Esophagus squamous epithelium (tissue), 4 donors: Measurements from ENCODE around the gene PDZRN3.

ENCODE experiments used
- CTCF ChIP-seq, 6 experiments: fragments of 450-650 bp in 4 of 6; fragments of 200-600 bp in 2 of 6; sonication (generic) in 2 of 6; IDR thresholded peaks; one replicate each; pipeline ENCODE4 v1.5.1; 2016 to 2019; ENCODE audit warnings: antibody characterized with exemption in 6 of 6, mild to moderate bottlenecking in 4 of 6, moderate library complexity in 4 of 6
- POLR2A ChIP-seq, 4 donors: fragments of 450-650 bp; IDR thresholded peaks; one replicate each; pipeline ENCODE4 v1.6.1; 2017; ENCODE audit warnings: antibody characterized with exemption in 4 of 4, mild to moderate bottlenecking in 4 of 4, moderate library complexity in 3 of 4

DNA sequence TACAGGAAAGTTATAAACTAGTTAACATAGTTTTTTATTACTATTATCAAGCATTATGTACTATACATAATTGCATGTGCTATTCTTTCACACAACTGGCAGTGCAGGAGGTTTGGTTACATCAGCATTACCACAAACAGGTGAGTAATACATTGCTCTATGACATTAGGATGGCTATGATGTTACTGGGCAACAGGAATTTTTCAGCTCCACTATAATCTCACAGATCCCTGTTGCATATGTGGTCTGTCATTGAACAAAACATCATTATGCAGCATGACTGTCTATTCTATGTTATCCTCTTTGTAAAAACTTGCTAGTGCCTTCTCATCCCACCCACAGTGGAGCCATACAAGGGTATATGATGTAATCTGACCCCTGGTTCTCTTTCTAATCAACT, 36.5 kb upstream of the PDZRN3 start:
- TF ChIP-seq CTCF (IDR thresholded peaks at IDR 0.05), result no peak
- no peak for TF ChIP-seq POLR2A (IDR thresholded peaks at IDR 0.05)
